H1 (cell line): ENCODE measurements around the gene MYO7B. TPM values are rescaled to one million over a fixed set of nuclear protein-coding genes. Genes with fewer than 3 reads are reported as not detected.

Experiments
- CBX8 ChIP-seq: fragments of 300-800, 300-1000 bp; sonication (generic); IDR thresholded peaks from 2 replicates; pipeline ENCODE4 v1.7.1; 2016; ENCODE audit warnings: low read depth, low read length, borderline replicate concordance
- EP300 ChIP-seq, 2 experiments: IDR thresholded peaks; 1 replicate in 1 of 2; 2 replicates in 1 of 2; pipeline ENCODE4 v1.6.1; 2011 to 2012; ENCODE audit warnings: low read depth in 2 of 2, low read length in 2 of 2, mild to moderate bottlenecking in 2 of 2, borderline replicate concordance in 1 of 2, inconsistent platforms in 1 of 2, moderate library complexity in 1 of 2
- FOSL1 ChIP-seq: IDR thresholded peaks from 2 replicates; pipeline ENCODE4 v1.6.1; 2011; ENCODE audit warnings: mild to moderate bottlenecking, low read depth, low read length, moderate library complexity; ENCODE audit not compliant: insufficient read depth
- polyA plus RNA-seq, 7 experiments: library from polyadenylated mRNA; depleted of rRNA in 3 of 7; stranded (reverse) in 5 of 7; unstranded in 2 of 7; fragments of >200 nt in 5 of 7; fragments of 200-250 nt in 2 of 7; gene quantifications; 1 replicate in 5 of 7; 2 replicates in 1 of 7; 4 replicates in 1 of 7; pipeline versions ENCODE4 v1.2.1 to v1.2.3, GENCODE V29; 2011 to 2013; ENCODE audit warnings: missing spikeins in 2 of 7, mixed read lengths in 2 of 7
- total RNA-seq: library from RNA; stranded (reverse); fragmentation: NEBNext Ultra II Directional; extraction: Animal tissue kit (Norgen Biotek cat#: 25700); gene quantifications from 2 replicates; pipeline ENCODE4 v1.2.1, GENCODE V29; 2021

The MYO7B gene
- total and polyA plus RNA-seq, 2 of the 8 experiments (the other 6 are each of a cell fraction or from before 2014, with no cell fraction given): not detected

DNA sequence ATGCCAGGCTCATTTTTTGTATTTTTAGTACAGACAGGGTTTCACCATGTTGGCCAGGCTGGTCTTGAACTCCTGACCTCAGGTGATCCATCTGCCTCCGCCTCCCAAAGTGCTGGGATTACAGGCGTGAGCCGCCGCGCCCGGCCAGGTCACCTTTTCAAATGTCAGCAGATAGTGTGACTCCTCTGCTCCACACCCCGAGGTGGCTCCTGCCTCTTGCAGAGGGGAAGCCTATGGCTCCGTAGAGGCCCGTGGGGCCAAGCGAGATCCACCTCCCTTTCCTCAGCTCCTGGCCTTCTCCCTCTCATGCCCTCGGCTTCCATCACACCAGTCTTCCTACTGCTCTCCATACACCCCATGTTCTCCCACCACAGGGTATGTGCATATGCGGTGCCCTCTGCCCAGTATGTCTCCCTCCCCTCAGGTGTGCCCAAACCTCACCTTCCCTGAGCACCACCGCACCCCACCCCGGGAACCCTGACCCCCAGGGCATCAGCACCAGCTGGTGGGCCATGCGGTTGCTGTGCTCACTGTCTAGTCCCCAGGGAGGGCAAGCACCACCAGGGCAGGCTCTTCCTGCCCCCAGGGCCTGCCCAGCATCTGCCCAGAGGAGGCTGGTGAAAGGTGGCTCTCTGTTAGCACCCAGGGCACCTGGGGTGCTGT lies 121.2 kb downstream of the MYO7B start (continued):
- TF ChIP-seq EP300 (IDR thresholded peaks at IDR 0.05; ENCODE audit: borderline replicate concordance in 1 of 2, low read depth in 2 of 2, low read length in 2 of 2): no peak
- TF ChIP-seq FOSL1: no peak
- no peak for TF ChIP-seq CBX8
